ENCODE measurements around the gene FAM184B. TPM values are rescaled to one million over a fixed set of nuclear protein-coding genes. Genes with fewer than 3 reads are reported as not detected.
A peak's percentile ranks its signal among the peaks of the same experiment; 100 is the strongest.

Gene FAM184B
- total and polyA plus RNA-seq, 5 donors: 0.05 TPM; not detected in 4

DNA sequence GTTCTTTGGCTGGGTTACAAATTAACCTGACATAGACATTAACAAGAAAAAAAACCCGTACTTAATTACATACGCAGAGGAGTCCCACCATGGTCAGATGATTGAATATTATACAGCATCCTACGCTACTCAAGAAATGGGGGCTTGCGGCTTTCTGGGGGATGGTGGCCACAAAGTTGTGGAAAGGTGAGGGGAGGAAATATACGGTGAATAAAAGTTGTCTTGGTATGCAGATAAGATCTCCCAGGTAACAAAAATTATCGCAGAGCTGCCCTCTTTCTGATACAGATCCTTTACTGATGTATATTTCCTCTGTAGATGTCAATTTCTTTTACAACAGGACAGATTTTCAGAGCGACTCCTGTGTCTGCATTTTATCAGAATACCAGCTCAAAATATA, 28.2 kb upstream of the FAM184B start:
- peaks cover 2% of the 10 kb centered on the region for H3K4me1 ChIP-seq (ENCODE audit: control insufficient read depth, insufficient read depth, low read length)
- DNase-seq (no peak), ATAC-seq (no peak)
- 3% methylated on average over 7 of the region's 7 CpGs for WGBS
- no peaks in the 10 kb centered on the region for H3K27me3 ChIP-seq (ENCODE audit: control insufficient read depth, insufficient read depth)
- intact Hi-C loops (cut with DNase I): loop anchor here in 2 of 4 donors (10.0 kb wide), 3 partner anchors 205 to 555 kb away; partner anchors contain the start of gene LCORL (in 1 of the 2)
- H3K27ac ChIP-seq (ENCODE audit: low read length): peak overlapping the region; percentile 23
- peak overlapping the region; percentile 72 for H3K4me3 ChIP-seq (ENCODE audit: low read length)
- H3K9me3 ChIP-seq (ENCODE audit: control insufficient read depth, low read length): no peaks in the 10 kb centered on the region

GRCh38 chr4:17807446-17807845, 26.0 kb upstream of the FAM184B start:
- ATAC-seq (no peak), DNase-seq (no peak)
- WGBS: 35% methylated on average over 6 of the region's 6 CpGs
- Histone ChIP-seq H3K27me3 (ENCODE audit: control insufficient read depth, insufficient read depth) (no peaks in the 10 kb centered on the region), H3K4me1 (ENCODE audit: control insufficient read depth, insufficient read depth, low read length) (peaks cover 2% of the 10 kb centered on the region), H3K27ac (ENCODE audit: low read length) (no peak overlapping the region), H3K4me3 (ENCODE audit: low read length) (peak overlapping the region; percentile 48), H3K9me3 (ENCODE audit: control insufficient read depth, low read length) (no peaks in the 10 kb centered on the region)
- intact Hi-C loops (cut with DNase I): no loop called here

DNA sequence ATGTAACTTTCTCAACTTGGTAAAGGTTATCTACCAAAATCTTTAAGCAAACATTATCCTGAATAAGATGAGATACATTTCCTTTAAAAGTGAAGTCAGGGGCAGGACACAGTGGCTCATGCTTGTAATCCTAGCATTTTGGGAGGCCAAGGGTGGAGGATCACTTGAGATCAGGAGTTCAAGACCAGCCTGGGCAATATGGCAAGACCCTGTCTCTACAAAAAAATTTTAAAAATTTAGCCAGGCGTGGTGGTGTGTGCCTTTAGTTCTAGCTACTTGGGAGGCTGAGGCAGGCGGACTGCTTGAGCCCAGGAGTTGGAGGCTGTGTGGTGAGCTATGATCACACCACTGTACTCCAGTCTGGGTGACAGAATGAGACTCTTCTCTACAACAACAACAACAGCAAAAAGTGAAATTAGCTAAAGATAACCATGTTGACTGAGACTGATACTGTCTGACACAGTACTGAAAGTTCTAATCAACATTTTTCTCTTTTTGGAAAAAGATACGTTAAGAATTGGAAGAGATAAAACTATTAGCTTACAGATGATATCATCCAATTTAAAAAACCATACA, 24.2 kb upstream of the FAM184B start:
- Histone ChIP-seq H3K27me3 (ENCODE audit: control insufficient read depth, insufficient read depth) (no peaks in the 10 kb centered on the region), H3K27ac (ENCODE audit: low read length) (no peak overlapping the region), H3K9me3 (ENCODE audit: control insufficient read depth, low read length) (no peaks in the 10 kb centered on the region), H3K4me1 (ENCODE audit: control insufficient read depth, insufficient read depth, low read length) (peaks cover 2% of the 10 kb centered on the region), H3K4me3 (ENCODE audit: low read length) (no peak overlapping the region)
- ATAC-seq (no peak), DNase-seq (no peak)
- WGBS: 83% methylated on average over 3 of the region's 3 CpGs
- intact Hi-C loops (cut with DNase I): no loop called here

- 94% methylated on average over 1 of the region's 1 CpG for WGBS
- ATAC-seq (no peak), DNase-seq (no peak)
- no peaks in the 10 kb centered on the region for H3K4me1 ChIP-seq (ENCODE audit: control insufficient read depth, insufficient read depth, low read length)
- H3K27me3 ChIP-seq (ENCODE audit: control insufficient read depth, insufficient read depth): no peaks in the 10 kb centered on the region
- H3K9me3 ChIP-seq (ENCODE audit: control insufficient read depth, low read length): no peaks in the 10 kb centered on the region
- H3K4me3 ChIP-seq (ENCODE audit: low read length): no peak overlapping the region
- intact Hi-C loops (cut with DNase I): no loop called here
- H3K27ac ChIP-seq (ENCODE audit: low read length): no peak overlapping the region
Measured at GRCh38 chr4:17797808-17798207, 16.4 kb upstream of the FAM184B start.

- ATAC-seq: no peak
- no peak overlapping the region for H3K4me3 ChIP-seq (ENCODE audit: low read length)
- H3K4me1 ChIP-seq (ENCODE audit: control insufficient read depth, insufficient read depth, low read length): no peaks in the 10 kb centered on the region
- no peaks in the 10 kb centered on the region for H3K27me3 ChIP-seq (ENCODE audit: control insufficient read depth, insufficient read depth)
- no peak overlapping the region for H3K27ac ChIP-seq (ENCODE audit: low read length)
- intact Hi-C loops (cut with DNase I): no loop called here
- no peak for DNase-seq
- H3K9me3 ChIP-seq (ENCODE audit: control insufficient read depth, low read length): no peaks in the 10 kb centered on the region
- WGBS: 62% methylated on average over 1 of the region's 1 CpG
Measured at GRCh38 chr4:17794730-17795129, 13.3 kb upstream of the FAM184B start.

DNA sequence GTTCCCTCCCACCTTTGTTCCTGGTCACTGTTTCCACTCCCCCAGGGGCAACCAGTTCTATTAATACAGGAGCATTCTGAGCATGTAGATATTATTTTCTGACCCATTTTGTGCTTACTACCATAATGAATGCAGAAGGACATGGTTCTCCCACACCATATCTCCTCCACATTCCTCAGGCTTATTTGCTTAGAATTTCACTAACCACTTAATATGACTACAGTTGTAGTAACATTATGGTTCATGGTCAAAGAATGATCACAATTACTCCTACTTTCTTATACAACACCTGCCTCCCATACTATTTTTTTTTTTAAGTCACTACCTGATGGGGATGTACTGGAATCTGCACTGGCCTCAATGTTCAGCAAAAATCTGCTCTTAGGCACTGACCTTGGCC, 7.5 kb upstream of the FAM184B start:
- Histone ChIP-seq H3K4me3 (ENCODE audit: low read length) (no peak overlapping the region), H3K27ac (ENCODE audit: low read length) (no peak overlapping the region), H3K4me1 (ENCODE audit: control insufficient read depth, insufficient read depth, low read length) (no peaks in the 10 kb centered on the region), H3K27me3 (ENCODE audit: control insufficient read depth, insufficient read depth) (no peaks in the 10 kb centered on the region), H3K9me3 (ENCODE audit: control insufficient read depth, low read length) (no peaks in the 10 kb centered on the region)
- DNase-seq (no peak), ATAC-seq (no peak)
- intact Hi-C loops (cut with DNase I): no loop called here

GRCh38 chr4:17787315-17787714, 5.9 kb upstream of the FAM184B start:
- Histone ChIP-seq H3K4me1 (ENCODE audit: control insufficient read depth, insufficient read depth, low read length) (no peaks in the 10 kb centered on the region), H3K4me3 (ENCODE audit: low read length) (no peak overlapping the region), H3K9me3 (ENCODE audit: control insufficient read depth, low read length) (no peaks in the 10 kb centered on the region), H3K27me3 (ENCODE audit: control insufficient read depth, insufficient read depth) (no peaks in the 10 kb centered on the region), H3K27ac (ENCODE audit: low read length) (no peak overlapping the region)
- WGBS: 85% methylated on average over 5 of the region's 5 CpGs
- intact Hi-C loops (cut with DNase I): no loop called here
- ATAC-seq (no peak), DNase-seq (no peak)

- ATAC-seq: no peak
- Histone ChIP-seq H3K4me1 (ENCODE audit: control insufficient read depth, insufficient read depth, low read length) (no peaks in the 10 kb centered on the region), H3K27ac (ENCODE audit: low read length) (no peak overlapping the region), H3K9me3 (ENCODE audit: control insufficient read depth, low read length) (no peaks in the 10 kb centered on the region), H3K27me3 (ENCODE audit: control insufficient read depth, insufficient read depth) (no peaks in the 10 kb centered on the region), H3K4me3 (ENCODE audit: low read length) (no peak overlapping the region)
- intact Hi-C loops (cut with DNase I): no loop called here
- DNase-seq: no peak
- WGBS: 68% methylated on average over 5 of the region's 5 CpGs
Measured at GRCh38 chr4:17786567-17786966, 5.1 kb upstream of the FAM184B start.

- WGBS: 71% methylated on average over 5 of the region's 5 CpGs
- no peak overlapping the region for H3K4me3 ChIP-seq (ENCODE audit: low read length)
- no peak for DNase-seq
- peaks cover 6% of the 10 kb centered on the region for H3K4me1 ChIP-seq (ENCODE audit: control insufficient read depth, insufficient read depth, low read length)
- intact Hi-C loops (cut with DNase I): no loop called here
- H3K9me3 ChIP-seq (ENCODE audit: control insufficient read depth, low read length): no peaks in the 10 kb centered on the region
- H3K27me3 ChIP-seq (ENCODE audit: control insufficient read depth, insufficient read depth): no peaks in the 10 kb centered on the region
- no peak for ATAC-seq
- no peak overlapping the region for H3K27ac ChIP-seq (ENCODE audit: low read length)
Measured at GRCh38 chr4:17785858-17786257, 4.4 kb upstream of the FAM184B start.

DNA sequence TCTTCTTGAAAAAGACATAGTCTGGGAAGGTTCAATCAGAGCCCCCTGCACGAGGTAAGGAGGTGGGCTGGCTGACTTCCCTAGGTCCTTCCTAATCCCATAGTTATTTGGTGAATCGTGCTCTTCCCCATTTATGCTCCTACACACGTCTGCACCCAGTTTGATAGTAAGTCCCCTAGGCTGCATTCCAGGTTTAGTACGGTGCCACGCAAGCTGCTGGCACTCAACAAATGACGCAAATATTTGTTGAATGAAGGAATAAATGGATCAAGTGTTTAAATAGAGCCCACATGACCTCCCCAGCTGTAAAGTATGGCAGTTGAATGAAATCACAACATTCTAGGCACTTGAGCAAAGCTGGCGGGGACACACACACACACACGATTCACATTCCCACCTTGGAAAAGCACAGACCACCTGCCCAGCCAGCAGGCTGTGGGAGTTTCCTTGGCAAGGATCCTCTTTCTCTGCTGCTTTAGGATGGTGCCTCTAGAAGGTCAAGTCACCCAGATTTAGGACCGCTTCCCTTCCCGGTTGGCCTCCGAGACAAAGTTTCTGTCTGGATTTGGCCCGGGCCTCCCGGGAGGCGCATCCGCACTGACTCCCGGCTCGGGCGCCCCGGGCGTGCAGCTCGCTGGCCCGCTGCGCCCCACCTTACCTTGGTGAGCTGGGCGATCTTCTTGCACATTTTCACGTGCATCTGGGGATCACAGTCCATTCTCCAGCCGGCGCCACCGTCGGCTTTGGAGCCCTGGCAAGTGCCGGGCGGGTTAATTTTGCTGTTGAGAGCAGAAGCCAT, 721 bp downstream of the FAM184B start:
- intact Hi-C loops (cut with DNase I): no loop called here
- ATAC-seq: peak; percentile 31 to 40
- Histone ChIP-seq H3K27ac (ENCODE audit: low read length) (no peak overlapping the region), H3K9me3 (ENCODE audit: control insufficient read depth, low read length) (no peaks in the 10 kb centered on the region), H3K27me3 (ENCODE audit: control insufficient read depth, insufficient read depth) (peaks cover 2% of the 10 kb centered on the region), H3K4me1 (ENCODE audit: control insufficient read depth, insufficient read depth, low read length) (peaks cover 8% of the 10 kb centered on the region), H3K4me3 (ENCODE audit: low read length) (peak overlapping the region; percentile 46)
- WGBS: 8% methylated on average over 31 of the region's 31 CpGs
- no peak for DNase-seq

- ATAC-seq (no peak), DNase-seq (no peak)
- Histone ChIP-seq H3K9me3 (ENCODE audit: control insufficient read depth, low read length) (no peaks in the 10 kb centered on the region), H3K27ac (ENCODE audit: low read length) (no peak overlapping the region), H3K4me1 (ENCODE audit: control insufficient read depth, insufficient read depth, low read length) (peaks cover 8% of the 10 kb centered on the region), H3K27me3 (ENCODE audit: control insufficient read depth, insufficient read depth) (peaks cover 2% of the 10 kb centered on the region), H3K4me3 (ENCODE audit: low read length) (no peak overlapping the region)
- WGBS: 97% methylated on average over 3 of the region's 3 CpGs
- intact Hi-C loops (cut with DNase I): no loop called here
Measured at GRCh38 chr4:17778431-17778830, 3.0 kb downstream of the FAM184B start.

Measured in right cardiac atrium (tissue), 5 donors.